Progenitor cell of endocrine pancreas (in vitro differentiated cells): ENCODE results near the gene NCKAP5. TPM values are rescaled to one million over a fixed set of nuclear protein-coding genes. Genes with fewer than 3 reads are reported as not detected.

Source experiments
- DNase-seq: peaks from one replicate; pipeline ENCODE4 v3.0.0; 2021; ENCODE audit warnings: low spot score; ENCODE audit not compliant: unreplicated experiment
- H3K27ac Mint-ChIP-seq: 2 replicates; pipeline ENCODE4 v1.8.0; 2021; ENCODE audit warnings: mild to moderate bottlenecking, moderate library complexity, mixed read lengths
- H3K27me3 Mint-ChIP-seq: 2 replicates; pipeline ENCODE4 v1.8.0; 2021; ENCODE audit warnings: mixed read lengths
- H3K36me3 Mint-ChIP-seq: 2 replicates; pipeline ENCODE4 v1.8.0; 2022; ENCODE audit warnings: mixed read lengths; ENCODE audit not compliant: insufficient read depth
- H3K4me1 Mint-ChIP-seq: 2 replicates; pipeline ENCODE4 v1.8.0; 2021; ENCODE audit warnings: low read depth, mixed read lengths
- H3K4me3 Mint-ChIP-seq: 2 replicates; pipeline ENCODE4 v1.8.0; 2021; ENCODE audit warnings: low read depth, mild to moderate bottlenecking, moderate library complexity, mixed read lengths
- H3K9me3 Mint-ChIP-seq: 2 replicates; pipeline ENCODE4 v1.8.0; 2021; ENCODE audit warnings: low read depth, mixed read lengths
- CTCF ChIP-seq: fragments of 200-600 bp; sonication (generic); IDR thresholded peaks from one replicate; pipeline ENCODE4 v1.5.0; 2021; ENCODE audit warnings: antibody characterized with exemption, mild to moderate bottlenecking; ENCODE audit not compliant: unreplicated experiment
- total RNA-seq: library from RNA; stranded (reverse); gene quantifications from 2 replicates; pipeline ENCODE4 v1.2.1, GENCODE V29; 2021

The NCKAP5 gene
- total RNA-seq, 1 donor from 2014 or later = 1.7 TPM

- no peak overlapping the region for H3K27ac Mint-ChIP-seq
These were observed 302.8 kb downstream of the NCKAP5 start for GRCh38 chr2:133265432-133265949.

GRCh38 chr2:133264989-133265401, 303.3 kb downstream of the NCKAP5 start:
- Mint-ChIP-seq H3K4me3 (peak overlapping the region; percentile 65), H3K9me3 (no peaks in the 10 kb centered on the region), H3K4me1 (peaks cover 13% of the 10 kb centered on the region), H3K27ac (no peak overlapping the region), H3K36me3 (no peaks in the 10 kb centered on the region), H3K27me3 (peaks cover 26% of the 10 kb centered on the region)
- no peak for TF ChIP-seq CTCF
- DNase-seq = no peak

More at GRCh38 chr2:133265432-133265949, 302.8 kb downstream of the NCKAP5 start:
- H3K9me3 Mint-ChIP-seq = no peaks in the 10 kb centered on the region
- no peak for TF ChIP-seq CTCF
- peak; percentile 15 for DNase-seq
- H3K36me3 Mint-ChIP-seq = no peaks in the 10 kb centered on the region
- peak overlapping the region; percentile 78 for H3K4me3 Mint-ChIP-seq
- H3K4me1 Mint-ChIP-seq = peaks cover 13% of the 10 kb centered on the region
- H3K27me3 Mint-ChIP-seq = peaks cover 23% of the 10 kb centered on the region

GRCh38 chr2:133262893-133263292, 305.4 kb downstream of the NCKAP5 start:
- Mint-ChIP-seq H3K4me1 (peaks cover 13% of the 10 kb centered on the region), H3K27me3 (peaks cover 33% of the 10 kb centered on the region), H3K4me3 (no peak overlapping the region), H3K27ac (no peak overlapping the region), H3K9me3 (no peaks in the 10 kb centered on the region), H3K36me3 (no peaks in the 10 kb centered on the region)
- no peak for DNase-seq
- peak; percentile 10 for TF ChIP-seq CTCF

DNA sequence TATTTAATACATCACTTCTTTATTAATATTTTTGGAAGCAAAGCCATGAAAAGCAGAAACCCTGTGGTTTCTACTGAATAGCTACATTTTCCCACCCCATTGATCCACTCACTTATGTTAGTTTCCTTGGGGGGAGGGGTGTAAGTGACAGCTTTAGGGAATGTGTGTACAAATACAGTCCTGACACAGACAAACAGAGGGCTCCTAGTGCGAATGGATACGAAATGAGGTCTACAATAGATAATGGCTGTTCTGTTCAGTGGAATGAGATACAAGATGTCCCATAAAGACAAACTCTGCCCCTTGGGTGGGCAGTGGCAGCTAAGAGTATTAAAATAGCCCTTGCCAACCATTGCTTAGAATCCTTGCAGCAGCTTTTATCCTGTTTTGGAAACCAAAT, 312.9 kb downstream of the NCKAP5 start:
- TF ChIP-seq CTCF = no peak
- Mint-ChIP-seq H3K27ac (no peak overlapping the region), H3K4me1 (no peaks in the 10 kb centered on the region), H3K9me3 (no peaks in the 10 kb centered on the region), H3K4me3 (no peak overlapping the region), H3K27me3 (peaks cover 8% of the 10 kb centered on the region), H3K36me3 (no peaks in the 10 kb centered on the region)
- DNase-seq = no peak

DNA sequence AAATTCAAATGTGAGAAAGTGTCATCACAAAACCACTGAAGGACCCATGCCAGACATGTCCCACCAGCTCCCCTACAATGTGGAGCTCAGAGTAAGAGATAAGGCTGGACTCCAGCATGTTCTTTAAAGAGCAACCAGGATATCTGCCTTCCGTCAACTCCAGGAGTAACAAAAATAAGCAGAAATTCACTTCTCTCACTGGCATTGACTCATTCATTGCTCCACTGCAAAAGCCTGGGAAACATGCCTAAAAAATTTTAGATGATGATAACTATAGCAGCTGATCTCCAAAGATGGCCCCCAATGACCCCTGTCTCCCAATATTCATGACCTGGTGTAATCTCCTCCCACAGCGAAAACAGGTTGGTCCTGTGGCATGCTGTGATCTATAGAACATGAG, 314.5 kb downstream of the NCKAP5 start:
- no peaks in the 10 kb centered on the region for H3K36me3 Mint-ChIP-seq
- no peaks in the 10 kb centered on the region for H3K27me3 Mint-ChIP-seq
- no peak overlapping the region for H3K4me3 Mint-ChIP-seq
- H3K4me1 Mint-ChIP-seq = no peaks in the 10 kb centered on the region
- no peaks in the 10 kb centered on the region for H3K9me3 Mint-ChIP-seq
- no peak overlapping the region for H3K27ac Mint-ChIP-seq
- DNase-seq = no peak
- TF ChIP-seq CTCF = no peak
